NOMO-1 treated with DMSO at 0.1 percent for 48 hours (cell line): ENCODE measurements around the gene TUFM.
A peak's percentile ranks its signal among the peaks of the same experiment; 100 is the strongest.
"Not testable (repeated sequence)": the region's sequence is repeated elsewhere in the genome, so short reads cannot be mapped to it uniquely, and the experiment has no call there.

Experiments used
- DNase-seq: peaks from one replicate; lab custom pipeline; 2025; ENCODE audit not compliant: unreplicated experiment; lab: John Stamatoyannopoulos, UW

TUFM gene

GRCh38 chr16:28839004-28839639 is 7.0 kb downstream of the TUFM start:
- no peak for DNase-seq

GRCh38 chr16:28838558-28838918 is 7.6 kb downstream of the TUFM start:
- DNase-seq = no peak

GRCh38 chr16:28837672-28838557 is 8.2 kb downstream of the TUFM start:
- DNase-seq = no peak

- no peak for DNase-seq
Measured at GRCh38 chr16:28836761-28837064, 9.4 kb downstream of the TUFM start.

GRCh38 chr16:28835864-28836760 is 10.0 kb downstream of the TUFM start:
- DNase-seq = no peak

- no peak for DNase-seq
Measured at GRCh38 chr16:28834873-28835863, 11.0 kb downstream of the TUFM start.

- DNase-seq = no peak
Measured at GRCh38 chr16:28834349-28834748, 11.8 kb downstream of the TUFM start.

- DNase-seq = no peak
Measured at GRCh38 chr16:28830531-28830930, 15.6 kb downstream of the TUFM start.

GRCh38 chr16:28829747-28830146 is 16.4 kb downstream of the TUFM start:
- DNase-seq = no peak

- no peak for DNase-seq
Measured at GRCh38 chr16:28826141-28826540, 20.0 kb downstream of the TUFM start.

- no peak for DNase-seq
Measured at GRCh38 chr16:28824717-28824973, 21.5 kb downstream of the TUFM start.

GRCh38 chr16:28823873-28824716 is 22.1 kb downstream of the TUFM start:
- peak; percentile 96 for DNase-seq

- no peak for DNase-seq
Measured at GRCh38 chr16:28823291-28823872, 22.8 kb downstream of the TUFM start.

GRCh38 chr16:28822520-28823290 is 23.4 kb downstream of the TUFM start, which contains the start of gene ATXN2L:
Gene ATXN2L (plus strand): TSS chr16:28822999. CDS start chr16:28823260, 261 bp downstream.
- peak; percentile 91 for DNase-seq

GRCh38 chr16:28821874-28822519 is 24.2 kb downstream of the TUFM start:
- no peak for DNase-seq

GRCh38 chr16:28820546-28820945 is 25.6 kb downstream of the TUFM start:
- not testable (repeated sequence) for DNase-seq

GRCh38 chr16:28820016-28820415 is 26.1 kb downstream of the TUFM start:
- peak; percentile 27 for DNase-seq
